AML-193 (cell line): ENCODE measurements around the gene SAMD8.
A peak's percentile ranks its signal among the peaks of the same experiment; 100 is the strongest.
"Not testable (repeated sequence)": the region's sequence is repeated elsewhere in the genome, so short reads cannot be mapped to it uniquely, and the experiment has no call there.

Experiments
- DNase-seq, 2 experiments: peaks; one replicate each; lab custom pipeline; 2025; lab: John Stamatoyannopoulos, UW

Gene SAMD8

GRCh38 chr10:75107756-75108683 is 3.4 kb upstream of the SAMD8 start:
- no peak for DNase-seq

GRCh38 chr10:75108684-75109458 is 2.6 kb upstream of the SAMD8 start:
- no peak for DNase-seq

GRCh38 chr10:75109459-75109778 is 2.0 kb upstream of the SAMD8 start:
- DNase-seq, result no peak

GRCh38 chr10:75110006-75110632 is 1.3 kb upstream of the SAMD8 start:
- no peak for DNase-seq

GRCh38 chr10:75111907-75112679 is 637 bp downstream of the SAMD8 start:
- DNase-seq, result peak; percentile 30 to 37

GRCh38 chr10:75115137-75115536 is 3.7 kb downstream of the SAMD8 start:
- no peak for DNase-seq

GRCh38 chr10:75116941-75117775 is 5.7 kb downstream of the SAMD8 start:
- not testable (repeated sequence) for DNase-seq

GRCh38 chr10:75117995-75118394 is 6.5 kb downstream of the SAMD8 start:
- DNase-seq, result no peak

- DNase-seq, result not testable (repeated sequence)
Observed at GRCh38 chr10:75119444-75120066, 8.1 kb downstream of the SAMD8 start.

GRCh38 chr10:75121322-75121721 is 9.9 kb downstream of the SAMD8 start:
- DNase-seq, result no peak

- no peak for DNase-seq
Observed at GRCh38 chr10:75122505-75122904, 11.0 kb downstream of the SAMD8 start.

- no peak for DNase-seq
Observed at GRCh38 chr10:75123088-75123682, 11.7 kb downstream of the SAMD8 start.

- no peak for DNase-seq
Observed at GRCh38 chr10:75126277-75126676, 14.8 kb downstream of the SAMD8 start.

GRCh38 chr10:75127471-75127870 is 16.0 kb downstream of the SAMD8 start:
- no peak for DNase-seq

GRCh38 chr10:75128985-75129384 is 17.5 kb downstream of the SAMD8 start:
- not testable (repeated sequence) for DNase-seq

GRCh38 chr10:75129537-75129936 is 18.1 kb downstream of the SAMD8 start:
- no peak for DNase-seq

GRCh38 chr10:75133701-75134100 is 22.2 kb downstream of the SAMD8 start:
- not testable (repeated sequence) for DNase-seq

- no peak for DNase-seq
Observed at GRCh38 chr10:75136346-75136745, 24.9 kb downstream of the SAMD8 start.

- no peak for DNase-seq
Observed at GRCh38 chr10:75137533-75138438, 26.3 kb downstream of the SAMD8 start.
